ENCODE data around the gene ZNF148. TPM values are rescaled to one million over a fixed set of nuclear protein-coding genes. Genes with fewer than 3 reads are reported as not detected.

Gene ZNF148
- total RNA-seq, 2 donors from 2014 or later: 35.4 to 50.1 TPM

GRCh38 chr3:125316246-125316645, 58.9 kb downstream of the ZNF148 start:
- no peaks in the 10 kb centered on the region for H3K4me1 ChIP-seq
- H3K9me3 ChIP-seq: no peaks in the 10 kb centered on the region
- H3K27ac ChIP-seq: no peak overlapping the region
- H3K9ac ChIP-seq (ENCODE audit: low read depth in 2 of 2, low read length in 2 of 2): no peak overlapping the region
- intact Hi-C loops (cut with DNase I): no loop called here
- H3K36me3 ChIP-seq: no peaks in the 10 kb centered on the region
- no peak for DNase-seq
- H3K27me3 ChIP-seq: no peaks in the 10 kb centered on the region
- no peak for TF ChIP-seq CTCF (IDR thresholded peaks at IDR 0.05)
- H3K4me3 ChIP-seq: no peak overlapping the region

GRCh38 chr3:125313060-125313635, 62.0 kb downstream of the ZNF148 start:
- Histone ChIP-seq H3K9me3 (no peaks in the 10 kb centered on the region), H3K36me3 (no peaks in the 10 kb centered on the region), H3K4me3 (no peak overlapping the region), H3K9ac (ENCODE audit: low read depth in 2 of 2, low read length in 2 of 2) (no peak overlapping the region), H3K27ac (no peak overlapping the region), H3K27me3 (no peaks in the 10 kb centered on the region), H3K4me1 (no peaks in the 10 kb centered on the region)
- no peak for TF ChIP-seq CTCF (IDR thresholded peaks at IDR 0.05)
- DNase-seq: no peak
- intact Hi-C loops (cut with DNase I): no loop called here

- no peaks in the 10 kb centered on the region for H3K27me3 ChIP-seq
- H3K4me1 ChIP-seq: no peaks in the 10 kb centered on the region
- H3K36me3 ChIP-seq: no peaks in the 10 kb centered on the region
- H3K9ac ChIP-seq (ENCODE audit: low read depth in 2 of 2, low read length in 2 of 2): peak overlapping the region in 1 of 2 donors; percentile 32
- H3K4me3 ChIP-seq: peak overlapping the region; percentile 8
- no peak for TF ChIP-seq CTCF (IDR thresholded peaks at IDR 0.05)
- peak overlapping the region; percentile 36 for H3K27ac ChIP-seq
- intact Hi-C loops (cut with DNase I): no loop called here
- no peaks in the 10 kb centered on the region for H3K9me3 ChIP-seq
- peak; percentile 35 for DNase-seq
Observed at GRCh38 chr3:125310623-125311081, 64.5 kb downstream of the ZNF148 start.

- no peak for TF ChIP-seq CTCF (IDR thresholded peaks at IDR 0.05)
- H3K9me3 ChIP-seq: no peaks in the 10 kb centered on the region
- H3K36me3 ChIP-seq: no peaks in the 10 kb centered on the region
- no peak overlapping the region for H3K9ac ChIP-seq (ENCODE audit: low read depth in 2 of 2, low read length in 2 of 2)
- no peak overlapping the region for H3K4me3 ChIP-seq
- H3K4me1 ChIP-seq: no peaks in the 10 kb centered on the region
- intact Hi-C loops (cut with DNase I): no loop called here
- no peaks in the 10 kb centered on the region for H3K27me3 ChIP-seq
- H3K27ac ChIP-seq: no peak overlapping the region
- DNase-seq: no peak
Observed at GRCh38 chr3:125309476-125309875, 65.6 kb downstream of the ZNF148 start.

- no peak overlapping the region for H3K4me3 ChIP-seq
- no peak for DNase-seq
- no peak overlapping the region for H3K9ac ChIP-seq (ENCODE audit: low read depth in 2 of 2, low read length in 2 of 2)
- no peaks in the 10 kb centered on the region for H3K36me3 ChIP-seq
- no peaks in the 10 kb centered on the region for H3K27me3 ChIP-seq
- intact Hi-C loops (cut with DNase I): no loop called here
- no peak for TF ChIP-seq CTCF (IDR thresholded peaks at IDR 0.05)
- H3K4me1 ChIP-seq: no peaks in the 10 kb centered on the region
- no peaks in the 10 kb centered on the region for H3K9me3 ChIP-seq
- H3K27ac ChIP-seq: no peak overlapping the region
Observed at GRCh38 chr3:125306620-125307019, 68.5 kb downstream of the ZNF148 start.
